Skeletal muscle satellite cell (primary cell): ENCODE results near the gene NFIX.

Source experiments
- H3K27me3 ChIP-seq: 2 replicates; pipeline ENCODE4 v1.7.0; 2013; ENCODE audit warnings: low read length; ENCODE audit not compliant: control insufficient read depth, insufficient read depth
- H3K36me3 ChIP-seq: 2 replicates; pipeline ENCODE4 v1.7.0; 2013; ENCODE audit warnings: mild to moderate bottlenecking, control low read depth, low read length; ENCODE audit not compliant: insufficient read depth
- H3K4me1 ChIP-seq: 2 replicates; pipeline ENCODE4 v1.7.0; 2013; ENCODE audit warnings: low read length; ENCODE audit not compliant: control insufficient read depth, insufficient read depth
- H3K4me2 ChIP-seq: 2 replicates; pipeline ENCODE4 v1.7.0; 2013; ENCODE audit warnings: mild to moderate bottlenecking, low read length
- H3K4me3 ChIP-seq: 2 replicates; pipeline ENCODE4 v1.7.0; 2013; ENCODE audit warnings: low read length
- H3K9ac ChIP-seq: 2 replicates; pipeline ENCODE4 v1.7.0; 2013; ENCODE audit warnings: mild to moderate bottlenecking, low read depth, low read length, moderate library complexity
- H3K9me3 ChIP-seq: replicated peaks from 2 replicates; pipeline ENCODE4 v1.7.0; 2013; ENCODE audit warnings: mild to moderate bottlenecking, control low read depth, low read length

Gene NFIX

GRCh38 chr19:12984143-12984627 is 11.1 kb upstream of the NFIX start:
- Histone ChIP-seq H3K27me3 (no peaks in the 10 kb centered on the region), H3K4me2 (no peak overlapping the region), H3K36me3 (no peaks in the 10 kb centered on the region), H3K9ac (no peak overlapping the region), H3K4me3 (no peak overlapping the region), H3K9me3 (no peaks in the 10 kb centered on the region), H3K4me1 (peaks cover 23% of the 10 kb centered on the region)

DNA sequence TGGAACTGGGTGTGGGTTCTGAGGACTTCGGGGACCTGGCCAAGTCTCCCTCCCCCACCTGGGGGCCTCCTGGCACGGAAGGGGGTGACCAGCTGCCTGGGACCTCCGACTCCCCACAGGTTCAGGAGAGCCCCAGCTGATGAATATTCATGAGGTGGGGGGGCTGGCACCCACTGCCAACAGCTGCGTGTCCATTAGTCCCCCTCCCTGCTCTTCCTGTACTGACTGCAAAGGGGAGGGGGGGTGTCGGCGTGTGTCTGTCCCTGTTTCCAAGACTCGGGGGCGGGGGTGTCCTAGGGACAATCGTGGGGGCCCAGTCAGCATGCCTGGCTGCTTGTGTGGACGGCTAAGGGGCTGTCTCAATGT is 10.6 kb upstream of the NFIX start:
- no peaks in the 10 kb centered on the region for H3K9me3 ChIP-seq
- H3K4me2 ChIP-seq: peak overlapping the region; percentile 37
- no peaks in the 10 kb centered on the region for H3K36me3 ChIP-seq
- no peak overlapping the region for H3K9ac ChIP-seq
- peak overlapping the region; percentile 35 for H3K4me3 ChIP-seq
- no peaks in the 10 kb centered on the region for H3K27me3 ChIP-seq
- H3K4me1 ChIP-seq: peaks cover 23% of the 10 kb centered on the region

- H3K27me3 ChIP-seq: no peaks in the 10 kb centered on the region
- no peaks in the 10 kb centered on the region for H3K9me3 ChIP-seq
- no peak overlapping the region for H3K9ac ChIP-seq
- H3K4me2 ChIP-seq: peak overlapping the region; percentile 37
- peak overlapping the region; percentile 35 for H3K4me3 ChIP-seq
- peaks cover 23% of the 10 kb centered on the region for H3K4me1 ChIP-seq
- no peaks in the 10 kb centered on the region for H3K36me3 ChIP-seq
These were observed 10.1 kb upstream of the NFIX start for GRCh38 chr19:12985049-12985776.

- Histone ChIP-seq H3K4me1 (peaks cover 23% of the 10 kb centered on the region), H3K36me3 (no peaks in the 10 kb centered on the region), H3K9ac (no peak overlapping the region), H3K9me3 (no peaks in the 10 kb centered on the region), H3K27me3 (no peaks in the 10 kb centered on the region), H3K4me2 (no peak overlapping the region), H3K4me3 (no peak overlapping the region)
These were observed 8.5 kb upstream of the NFIX start for GRCh38 chr19:12986726-12987125.

GRCh38 chr19:12987190-12987589 is 8.1 kb upstream of the NFIX start:
- H3K4me1 ChIP-seq: peaks cover 23% of the 10 kb centered on the region
- no peak overlapping the region for H3K9ac ChIP-seq
- H3K4me3 ChIP-seq: no peak overlapping the region
- no peaks in the 10 kb centered on the region for H3K36me3 ChIP-seq
- no peaks in the 10 kb centered on the region for H3K9me3 ChIP-seq
- no peaks in the 10 kb centered on the region for H3K27me3 ChIP-seq
- H3K4me2 ChIP-seq: no peak overlapping the region

DNA sequence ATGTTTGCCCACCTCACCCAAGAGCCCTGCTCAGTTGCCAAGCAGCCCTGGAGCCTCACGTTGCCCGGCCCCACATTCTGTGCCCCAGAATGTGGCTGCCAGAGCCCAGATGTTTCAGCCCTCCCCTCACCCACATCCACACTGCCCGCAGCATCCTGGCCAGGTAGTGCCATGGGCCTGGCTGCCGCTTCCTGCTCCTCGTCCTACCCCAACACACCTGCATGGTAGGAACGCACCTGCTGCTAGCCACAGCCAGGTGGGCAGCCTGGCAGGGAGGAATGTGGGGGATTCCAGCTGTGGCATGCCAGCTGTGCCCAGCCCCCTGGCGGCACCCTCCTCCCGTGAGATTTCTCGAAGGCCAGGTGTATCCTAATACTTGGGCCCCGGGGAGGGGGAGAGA is 7.5 kb upstream of the NFIX start:
- H3K27me3 ChIP-seq: no peaks in the 10 kb centered on the region
- H3K9me3 ChIP-seq: no peaks in the 10 kb centered on the region
- H3K4me3 ChIP-seq: no peak overlapping the region
- no peaks in the 10 kb centered on the region for H3K36me3 ChIP-seq
- no peak overlapping the region for H3K9ac ChIP-seq
- H3K4me2 ChIP-seq: no peak overlapping the region
- H3K4me1 ChIP-seq: peaks cover 23% of the 10 kb centered on the region

DNA sequence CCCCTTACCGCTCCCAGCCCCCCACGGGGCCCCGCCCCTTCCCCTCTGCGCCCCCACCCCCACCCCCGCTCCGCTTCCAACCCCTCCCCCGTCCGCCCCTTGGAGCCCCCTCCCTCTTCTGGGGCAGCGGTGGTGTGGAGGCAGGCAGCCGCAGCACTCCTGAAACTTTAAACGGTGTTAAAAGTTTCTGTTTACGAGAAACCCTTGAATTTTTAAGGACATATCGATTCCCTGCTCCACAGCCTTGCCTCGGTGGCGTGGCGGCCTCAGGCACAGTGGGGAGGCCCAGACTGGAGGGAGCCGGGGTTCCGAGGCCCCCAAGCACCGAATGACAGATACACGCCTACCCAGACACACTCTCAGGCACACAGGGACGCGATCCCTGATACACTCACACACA is 4.8 kb upstream of the NFIX start:
- no peaks in the 10 kb centered on the region for H3K27me3 ChIP-seq
- peaks cover 7% of the 10 kb centered on the region for H3K4me1 ChIP-seq
- no peak overlapping the region for H3K4me3 ChIP-seq
- no peaks in the 10 kb centered on the region for H3K36me3 ChIP-seq
- H3K4me2 ChIP-seq: no peak overlapping the region
- H3K9ac ChIP-seq: no peak overlapping the region
- H3K9me3 ChIP-seq: no peaks in the 10 kb centered on the region

GRCh38 chr19:12990853-12991252 is 4.4 kb upstream of the NFIX start:
- H3K27me3 ChIP-seq: no peaks in the 10 kb centered on the region

GRCh38 chr19:12991296-12991695 is 4.0 kb upstream of the NFIX start:
- H3K4me2 ChIP-seq: no peak overlapping the region
- no peak overlapping the region for H3K4me3 ChIP-seq
- no peaks in the 10 kb centered on the region for H3K9me3 ChIP-seq
- peaks cover 5% of the 10 kb centered on the region for H3K4me1 ChIP-seq
- H3K27me3 ChIP-seq: no peaks in the 10 kb centered on the region
- no peak overlapping the region for H3K9ac ChIP-seq
- H3K36me3 ChIP-seq: no peaks in the 10 kb centered on the region

More at GRCh38 chr19:12990853-12991252, 4.4 kb upstream of the NFIX start:
- no peak overlapping the region for H3K4me2 ChIP-seq
- no peak overlapping the region for H3K4me3 ChIP-seq
- no peak overlapping the region for H3K9ac ChIP-seq
- H3K36me3 ChIP-seq: no peaks in the 10 kb centered on the region
- H3K4me1 ChIP-seq: peaks cover 5% of the 10 kb centered on the region
- H3K9me3 ChIP-seq: no peaks in the 10 kb centered on the region

DNA sequence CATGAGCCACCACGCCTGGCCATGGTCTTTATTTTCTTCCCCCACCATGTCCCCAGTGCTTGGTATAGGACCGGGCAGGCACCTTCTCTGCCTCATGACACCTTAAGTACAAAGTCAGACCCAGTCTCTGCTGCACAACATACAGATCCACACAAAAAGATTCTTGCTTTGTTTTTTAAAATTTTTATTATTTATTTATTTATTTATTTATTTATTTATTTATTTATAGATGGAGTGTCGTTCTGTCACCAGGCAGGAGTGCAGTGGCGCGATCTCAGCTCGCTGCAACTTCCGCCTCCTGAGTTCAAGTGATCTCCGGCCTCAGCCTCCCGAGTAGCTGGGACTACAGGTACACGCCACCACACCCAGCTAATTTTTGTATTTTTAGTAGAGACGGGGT is 2.5 kb upstream of the NFIX start:
- H3K4me3 ChIP-seq: no peak overlapping the region
- no peaks in the 10 kb centered on the region for H3K9me3 ChIP-seq
- no peak overlapping the region for H3K4me2 ChIP-seq
- no peaks in the 10 kb centered on the region for H3K27me3 ChIP-seq
- no peak overlapping the region for H3K9ac ChIP-seq
- no peaks in the 10 kb centered on the region for H3K36me3 ChIP-seq
- H3K4me1 ChIP-seq: peaks cover 16% of the 10 kb centered on the region

DNA sequence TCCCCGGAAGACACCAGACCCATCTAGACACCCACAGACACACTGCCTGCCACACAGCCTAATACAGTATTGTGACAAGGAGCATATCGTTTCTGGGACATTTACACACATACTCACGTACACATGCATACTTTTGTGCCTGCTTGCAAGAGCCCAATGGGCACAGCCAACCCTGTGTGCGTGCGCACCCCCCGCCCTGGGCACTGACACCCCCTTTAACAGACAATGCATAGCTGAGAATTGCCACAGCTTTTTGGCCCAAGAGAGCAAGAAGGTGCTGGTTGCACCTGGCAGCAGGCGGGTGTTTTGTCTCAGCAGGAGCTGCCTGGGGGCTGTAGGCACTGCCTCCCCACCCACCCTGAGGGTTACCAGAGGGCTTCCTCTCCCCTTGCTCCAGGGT is 1.7 kb upstream of the NFIX start:
- Histone ChIP-seq H3K36me3 (peaks cover 1% of the 10 kb centered on the region), H3K4me2 (no peak overlapping the region), H3K4me1 (peaks cover 25% of the 10 kb centered on the region), H3K9me3 (no peaks in the 10 kb centered on the region), H3K9ac (no peak overlapping the region), H3K4me3 (no peak overlapping the region), H3K27me3 (no peaks in the 10 kb centered on the region)
